Panc1 (cell line): ENCODE results near the gene MMP14. TPM values are rescaled to one million over a fixed set of nuclear protein-coding genes. Genes with fewer than 3 reads are reported as not detected.

ENCODE experiments used
- ATAC-seq: fragments of 200-7000 bp; cut with Tn5 transposase; 2 replicates; pipeline ENCODE4 v1.9.1; 2020; ENCODE audit warnings: mild to moderate bottlenecking, moderate library complexity
- BruUV-seq: library from RNA; stranded (reverse); fragments of 400-500 nt; replicated peaks from 2 replicates; lab custom pipeline; 2021; lab: Mats Ljungman, UMichigan
- CTCF ChIA-PET: fragments of 300-600 bp; sonication (Branson Sonifier 250); formaldehyde crosslinking; loops from one replicate; lab custom pipeline; 2022; ENCODE audit warnings: antibody characterized with exemption; lab: Charles Lee
- POLR2A ChIA-PET: fragments of 300-600 bp; sonication (Branson Sonifier 250); formaldehyde crosslinking; loops from one replicate; lab custom pipeline; 2022; ENCODE audit warnings: antibody characterized with exemption; lab: Charles Lee
- DNase-seq: peaks from one replicate; pipeline ENCODE4 v3.0.0-alpha.2; 2010; ENCODE audit warnings: low read depth, low spot score
- H3K27ac ChIP-seq: 2 replicates; pipeline ENCODE4 v1.5.1; 2011; ENCODE audit warnings: mild to moderate bottlenecking, low read length, inconsistent platforms
- H3K27me3 ChIP-seq: fragments of 200-500 bp; sonication (Bioruptor generic); 2 replicates; pipeline ENCODE4 v1.6.0; 2014; ENCODE audit warnings: low read length, inconsistent platforms; ENCODE audit not compliant: control insufficient read depth, insufficient read depth
- H3K36me3 ChIP-seq: fragments of 200-500 bp; sonication (Bioruptor generic); 2 replicates; pipeline ENCODE4 v1.5.1; 2014; ENCODE audit warnings: inconsistent platforms, mild to moderate bottlenecking, low read length, moderate library complexity; ENCODE audit not compliant: control insufficient read depth, insufficient read depth
- H3K4me1 ChIP-seq: 2 replicates; pipeline ENCODE4 v1.5.1; 2011; ENCODE audit warnings: inconsistent platforms, mild to moderate bottlenecking, low read length, moderate library complexity; ENCODE audit not compliant: control insufficient read depth, insufficient read depth
- H3K4me3 ChIP-seq, 2 experiments: 2 replicates each; pipeline ENCODE4 v1.5.1; 2011 to 2012; ENCODE audit warnings: low read depth in 2 of 2, low read length in 2 of 2, mild to moderate bottlenecking in 2 of 2, inconsistent platforms in 1 of 2, moderate library complexity in 1 of 2
- H3K9me3 ChIP-seq: fragments of 200-500 bp; sonication (Bioruptor generic); 2 replicates; pipeline ENCODE4 v1.5.1; 2014; ENCODE audit warnings: low read depth, mild to moderate bottlenecking, inconsistent platforms, low read length, moderate library complexity; ENCODE audit not compliant: control insufficient read depth, insufficient read depth
- CTCF ChIP-seq: fragments of 450-650 bp; IDR thresholded peaks from 2 replicates; pipeline ENCODE4 v1.5.1; 2017; ENCODE audit warnings: mild to moderate bottlenecking
- POLR2AphosphoS5 ChIP-seq: IDR thresholded peaks from 2 replicates; pipeline ENCODE4 v1.6.1; 2012; ENCODE audit warnings: mild to moderate bottlenecking, low read depth, low read length, moderate library complexity
- REST ChIP-seq, 2 experiments: IDR thresholded peaks; 2 replicates each; pipeline ENCODE4 v1.6.1; 2011 to 2012; ENCODE audit warnings: low read depth in 2 of 2, control low read depth in 1 of 2, low read length in 1 of 2, mild to moderate bottlenecking in 1 of 2, moderate library complexity in 1 of 2; ENCODE audit not compliant: insufficient read depth in 1 of 2
- SIN3A ChIP-seq: IDR thresholded peaks from 2 replicates; pipeline ENCODE4 v1.6.1; 2012; ENCODE audit warnings: low read depth, mild to moderate bottlenecking, low read length, moderate library complexity, borderline replicate concordance; ENCODE audit not compliant: insufficient read depth
- TCF7L2 ChIP-seq: IDR thresholded peaks from 2 replicates; pipeline ENCODE4 v1.6.1; 2011; ENCODE audit warnings: mild to moderate bottlenecking, low read depth, low read length, inconsistent platforms
- in situ Hi-C: cut with HindIII; loops from 2 replicates; pipeline ENCODE4 v1.10.0; 2016; ENCODE audit warnings: low sequenced_read_pairs, low pct_unique_long_range_greater_than_20kb
- intact Hi-C: fragments of 100-400 bp; cut with micrococcal nuclease; formaldehyde crosslinking; loops from one replicate; pipeline ENCODE4 v1.10.0; 2022; ENCODE audit not compliant: unreplicated experiment
- total RNA-seq: library from RNA; stranded (reverse); gene quantifications from one replicate; pipeline ENCODE4 v1.2.1, GENCODE V29; 2021; ENCODE audit not compliant: unreplicated experiment

The MMP14 gene
- total RNA-seq, 1 experiment from 2014 or later: 32.9 TPM

- Histone ChIP-seq H3K27me3 (no peaks in the 10 kb centered on the region), H3K4me1 (peaks cover 3% of the 10 kb centered on the region; the same call in 1 of the 2 replicates), H3K27ac (no peak overlapping the region), H3K9me3 (no peaks in the 10 kb centered on the region), H3K4me3 (no peak overlapping the region), H3K36me3 (no peaks in the 10 kb centered on the region)
- POLR2A ChIA-PET: no interaction called here
- intact Hi-C loops (no loop called here), in situ Hi-C loops (no loop called here)
- BruUV-seq: no TSS peak
- CTCF ChIA-PET: interaction anchor here (0.6 kb wide), 1 partner anchor 39 kb away, joined by 7 read pairs; no protein-coding TSS in a partner anchor
- ATAC-seq (no peak), DNase-seq (no peak)
- no peak for TF ChIP-seq SIN3A
- no peak for TF ChIP-seq POLR2AphosphoS5
- no peak for TF ChIP-seq REST (IDR thresholded peaks at IDR 0.05; ENCODE audit: insufficient read depth in 1 of 2, low read depth in 2 of 2, low read length in 1 of 2)
- TF ChIP-seq TCF7L2: no peak
- TF ChIP-seq CTCF: no peak
These were observed 56.1 kb downstream of the MMP14 start for GRCh38 chr14:22892488-22892887.

GRCh38 chr14:22893706-22894105 lies 57.3 kb downstream of the MMP14 start:
- Histone ChIP-seq H3K27me3 (no peaks in the 10 kb centered on the region), H3K4me3 (no peak overlapping the region), H3K27ac (no peak overlapping the region), H3K4me1 (no peaks in the 10 kb centered on the region), H3K36me3 (no peaks in the 10 kb centered on the region), H3K9me3 (no peaks in the 10 kb centered on the region)
- in situ Hi-C loops: no loop called here
- ChIA-PET CTCF (no interaction called here), POLR2A (no interaction called here)
- intact Hi-C loops: no loop called here
- BruUV-seq: no TSS peak
- no peak for ATAC-seq
- no peak for DNase-seq
- no peak for TF ChIP-seq TCF7L2

- Histone ChIP-seq H3K4me3 (no peak overlapping the region), H3K4me1 (no peaks in the 10 kb centered on the region), H3K9me3 (no peaks in the 10 kb centered on the region), H3K27me3 (no peaks in the 10 kb centered on the region), H3K27ac (no peak overlapping the region), H3K36me3 (no peaks in the 10 kb centered on the region)
- DNase-seq: no peak
- no peak for ATAC-seq
- in situ Hi-C loops: no loop called here
- no TSS peak for BruUV-seq
- TF ChIP-seq POLR2AphosphoS5 (no peak), SIN3A (no peak)
- intact Hi-C loops: no loop called here
- POLR2A ChIA-PET: no interaction called here
- CTCF ChIA-PET: no interaction called here
These were observed 59.0 kb downstream of the MMP14 start for GRCh38 chr14:22895402-22895801.
